Cerebellar nuclear complex (tissue), 1 donor: Measurements from ENCODE around the gene ZNF618.

Experiments used
- DNase-seq, 2 experiments: peaks; one replicate each; lab custom pipeline; 2025; lab: John Stamatoyannopoulos, UW

The ZNF618 gene

GRCh38 chr9:113911850-113912557, 35.9 kb downstream of the ZNF618 start:
- no peak for DNase-seq

DNA sequence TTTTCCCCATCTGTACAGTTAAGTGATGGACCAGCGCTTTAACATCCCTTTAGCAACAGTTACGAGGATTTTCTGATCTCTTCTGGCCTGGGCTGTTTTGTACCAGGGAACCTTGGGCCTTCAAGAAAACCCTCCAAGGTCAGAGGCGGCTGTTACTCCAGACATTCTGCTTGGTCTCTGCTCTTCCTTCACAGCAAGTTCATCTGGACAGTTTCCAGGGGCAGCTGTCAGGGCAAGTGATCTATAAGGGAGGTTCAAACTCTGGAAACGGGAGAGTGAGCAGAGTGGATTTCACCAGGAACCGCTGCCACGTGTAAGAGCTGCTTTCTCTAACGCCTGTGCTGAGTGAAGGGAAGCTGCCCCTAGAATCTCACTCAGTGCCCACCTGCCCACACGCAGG, 36.7 kb downstream of the ZNF618 start:
- no peak for DNase-seq

GRCh38 chr9:113913426-113914195, 37.5 kb downstream of the ZNF618 start:
- DNase-seq = no peak

- DNase-seq = no peak
Observed at GRCh38 chr9:113914517-113914916, 38.4 kb downstream of the ZNF618 start.

GRCh38 chr9:113915817-113916434, 39.8 kb downstream of the ZNF618 start:
- no peak for DNase-seq

- DNase-seq = no peak
Observed at GRCh38 chr9:113916931-113917330, 40.8 kb downstream of the ZNF618 start.

DNA sequence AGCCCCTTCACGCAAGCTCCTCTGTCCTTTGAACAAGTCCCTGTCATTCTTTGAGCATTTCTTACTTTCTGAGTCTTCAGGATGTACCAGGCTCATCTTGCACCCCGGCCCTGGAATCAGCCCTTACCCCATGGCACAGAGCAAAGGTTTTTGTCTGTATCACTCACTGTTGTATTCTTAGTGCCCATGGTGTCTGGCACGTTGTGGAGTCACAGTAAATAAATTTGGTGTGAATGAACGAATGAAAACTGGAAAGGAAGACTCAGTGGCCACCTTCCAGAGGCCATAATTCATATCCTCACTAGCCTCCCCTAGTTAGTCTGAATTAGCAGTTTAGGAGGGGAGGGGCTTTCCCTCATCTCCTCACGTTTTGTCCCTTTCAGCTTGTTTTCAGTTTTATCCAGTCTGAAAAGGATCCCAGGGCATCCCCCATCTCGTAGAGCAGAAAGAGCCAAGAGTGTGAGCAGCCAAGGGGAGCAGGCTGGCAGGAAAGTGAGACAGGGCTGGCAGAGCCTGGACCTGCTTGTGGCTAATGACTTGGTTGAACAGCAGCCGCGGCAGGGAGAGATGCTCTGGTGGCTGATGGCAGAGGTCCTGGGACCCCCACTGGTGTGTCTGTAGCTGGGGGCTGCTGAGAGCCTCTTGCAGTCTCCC, 42.7 kb downstream of the ZNF618 start:
- DNase-seq = peak in 1 of 2 experiments; percentile 41

DNA sequence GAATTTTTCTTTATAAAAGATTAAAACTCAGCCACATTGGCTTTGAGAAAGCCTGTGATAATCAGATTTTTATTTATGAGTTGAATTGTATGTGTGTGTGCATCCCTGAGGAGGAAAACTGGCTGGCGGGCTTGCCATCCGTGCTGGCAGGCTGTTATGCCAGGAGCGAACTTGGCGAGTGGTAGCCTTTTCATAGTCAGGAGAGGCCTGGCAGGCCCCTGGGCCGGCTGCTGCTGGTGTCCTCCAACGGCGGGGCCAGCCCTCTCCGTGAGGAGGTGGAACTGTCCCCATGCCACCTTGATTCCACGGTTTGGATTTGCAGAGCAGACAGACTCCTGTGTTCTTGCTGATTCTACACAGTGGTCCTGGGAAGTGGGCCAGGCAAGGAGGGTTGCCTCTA, 43.3 kb downstream of the ZNF618 start:
- DNase-seq = peak in 1 of 2 experiments; percentile 55

GRCh38 chr9:113919871-113920270, 43.8 kb downstream of the ZNF618 start:
- no peak for DNase-seq

GRCh38 chr9:113920872-113921271, 44.8 kb downstream of the ZNF618 start:
- no peak for DNase-seq

- no peak for DNase-seq
Observed at GRCh38 chr9:113921396-113921925, 45.4 kb downstream of the ZNF618 start.

GRCh38 chr9:113922160-113922559, 46.1 kb downstream of the ZNF618 start:
- no peak for DNase-seq

- no peak for DNase-seq
Observed at GRCh38 chr9:113926211-113926610, 50.1 kb downstream of the ZNF618 start.

GRCh38 chr9:113927277-113927676, 51.2 kb downstream of the ZNF618 start:
- no peak for DNase-seq

DNA sequence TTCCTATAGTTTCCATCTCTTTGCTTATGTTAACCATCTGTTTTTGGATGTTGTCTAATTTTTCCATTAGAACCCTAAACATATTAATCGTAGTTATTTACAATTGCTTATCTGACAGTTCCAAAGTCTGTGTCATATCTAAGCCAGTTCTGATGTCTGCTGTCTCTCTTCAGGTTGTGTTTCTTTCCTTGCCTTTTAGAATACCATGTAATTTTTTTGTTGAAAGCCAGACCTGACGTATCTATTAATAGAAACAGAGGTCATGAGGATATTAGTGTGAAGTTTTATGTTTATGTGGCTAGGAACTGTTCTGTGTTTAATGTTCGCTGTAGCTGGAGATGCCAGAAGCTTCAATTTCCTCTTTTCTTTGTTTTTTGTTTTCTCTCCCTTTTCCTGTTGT, 52.2 kb downstream of the ZNF618 start:
- no peak for DNase-seq

DNA sequence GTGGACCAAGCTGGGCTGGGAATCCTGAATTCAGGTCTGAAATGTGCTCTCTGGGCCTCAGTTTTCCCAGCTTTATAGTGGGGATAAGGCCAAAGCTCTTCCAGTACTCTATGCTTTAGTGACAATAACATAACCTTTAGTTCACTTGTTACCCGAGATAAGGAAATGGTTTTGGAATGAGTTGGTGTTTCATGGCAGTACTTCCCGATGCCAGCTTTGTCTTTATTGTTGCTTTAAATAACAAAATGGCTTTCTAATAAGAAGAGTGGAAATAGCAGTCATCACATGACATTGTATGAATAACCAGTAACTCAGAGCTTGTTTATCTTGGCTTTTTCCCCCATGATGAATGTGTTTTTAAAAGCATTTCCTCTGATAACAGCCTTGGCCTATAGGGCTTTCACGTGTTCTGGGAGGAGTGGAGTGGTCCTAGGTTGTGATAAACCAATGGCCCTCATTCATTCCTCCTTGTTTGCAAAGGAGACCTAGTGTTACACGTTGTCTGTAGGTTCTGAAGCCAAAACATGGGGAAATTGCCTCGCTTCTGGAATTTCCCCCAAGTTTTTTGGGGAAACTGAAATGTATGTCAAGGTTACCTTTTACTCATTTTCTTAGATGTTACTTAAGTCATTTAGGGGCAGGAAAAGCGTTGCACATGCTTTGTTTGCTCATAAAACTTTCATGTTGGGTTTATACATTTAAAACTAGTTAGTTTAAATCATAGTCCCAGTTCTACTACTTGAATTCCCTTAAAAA, 53.7 kb downstream of the ZNF618 start:
- DNase-seq = no peak

GRCh38 chr9:113930390-113930783, 54.3 kb downstream of the ZNF618 start:
- DNase-seq = no peak

DNA sequence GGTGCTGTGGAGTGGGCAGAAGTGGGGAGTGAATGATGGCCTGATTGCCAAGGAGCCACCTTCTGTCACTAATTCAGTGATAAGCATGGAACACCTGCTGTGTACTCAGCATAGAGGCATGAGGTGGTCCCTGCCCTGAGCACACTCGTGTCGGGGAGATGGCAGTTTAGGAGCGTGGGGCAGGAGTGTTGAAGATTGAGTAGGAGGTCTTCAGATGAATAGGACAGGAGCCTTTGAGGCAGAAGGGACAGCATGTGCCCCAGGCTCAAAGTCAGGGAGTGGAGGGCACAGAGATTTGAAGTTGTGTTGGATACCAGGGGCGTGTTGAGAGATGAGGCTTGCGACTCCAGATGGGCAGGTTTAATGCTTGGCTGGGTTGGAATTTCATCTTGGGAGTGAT, 55.0 kb downstream of the ZNF618 start:
- DNase-seq = no peak

- no peak for DNase-seq
Observed at GRCh38 chr9:113931777-113932176, 55.7 kb downstream of the ZNF618 start.

DNA sequence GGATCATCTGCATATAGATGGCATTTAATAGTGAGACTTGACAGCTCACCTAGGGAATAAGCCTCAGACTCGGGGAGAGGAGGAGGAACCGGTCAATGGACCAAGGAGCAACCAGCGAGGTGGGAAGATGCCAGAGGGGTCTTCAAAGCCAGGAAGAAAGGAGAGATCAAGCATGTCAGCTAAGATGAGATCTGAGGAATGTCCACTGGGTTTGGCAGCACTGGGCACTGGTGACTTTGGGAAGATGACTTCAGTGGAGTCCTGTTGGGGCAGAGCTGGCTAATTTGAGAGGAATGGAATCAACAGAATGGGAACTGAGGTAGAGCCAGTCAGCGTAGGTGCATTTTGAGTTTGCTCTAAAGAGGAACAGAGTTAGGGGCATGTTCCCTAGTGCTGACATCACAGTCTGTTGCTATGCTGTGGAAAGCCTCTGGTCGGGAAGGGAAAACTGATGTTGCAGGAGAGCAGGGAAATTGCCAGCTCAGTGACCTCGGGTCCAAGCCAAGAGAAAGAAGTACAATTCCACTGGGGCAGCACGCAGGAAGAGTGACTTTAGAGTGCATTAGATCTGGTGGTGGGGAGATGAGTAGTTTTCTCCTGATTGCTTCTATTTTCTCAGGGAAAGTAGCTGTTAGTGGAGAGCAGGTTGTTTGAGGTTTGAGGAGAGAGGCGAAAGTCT, 56.9 kb downstream of the ZNF618 start:
- DNase-seq = no peak

DNA sequence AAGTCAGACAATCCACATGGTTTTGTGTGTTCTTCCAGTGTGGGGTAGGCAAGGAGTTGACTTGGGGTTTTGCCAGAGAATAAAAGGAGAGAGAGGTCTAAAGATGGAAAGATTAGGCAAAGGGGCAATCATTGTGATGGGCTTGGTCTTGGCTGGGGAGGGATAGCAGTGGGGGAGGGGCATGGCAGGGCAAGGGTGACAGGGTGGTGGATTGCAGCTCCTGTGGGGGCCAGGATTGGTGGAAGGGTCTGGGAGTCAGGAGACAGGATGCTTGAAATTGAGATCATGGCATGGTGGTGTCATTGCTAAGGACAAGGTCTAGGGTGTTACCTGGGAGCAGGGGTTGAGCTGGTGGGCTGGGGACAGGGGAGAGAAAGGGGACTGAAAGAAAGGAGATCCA, 57.6 kb downstream of the ZNF618 start:
- no peak for DNase-seq
